ENCODE measurements around the gene ARF3. TPM values are rescaled to one million over a fixed set of nuclear protein-coding genes. Genes with fewer than 3 reads are reported as not detected.

Gene ARF3
- total RNA-seq, 1 donor from 2014 or later, result 128 TPM

GRCh38 chr12:48952691-48953090 is 4.6 kb downstream of the ARF3 start:
- H3K27me3 Mint-ChIP-seq (ENCODE audit: low read depth), result no peaks in the 10 kb centered on the region
- H3K36me3 Mint-ChIP-seq (ENCODE audit: low read depth), result peaks cover 1% of the 10 kb centered on the region
- H3K27ac Mint-ChIP-seq (ENCODE audit: unreplicated experiment), result no peak overlapping the region
- no peak for TF ChIP-seq CTCF (IDR thresholded peaks at IDR 0.05)
- peaks cover 26% of the 10 kb centered on the region for H3K4me1 Mint-ChIP-seq (ENCODE audit: low read depth)
- peak; percentile 24 for DNase-seq (ENCODE audit: low spot score)
- no peak overlapping the region for H3K4me3 Mint-ChIP-seq (ENCODE audit: unreplicated experiment)
- no peaks in the 10 kb centered on the region for H3K9me3 Mint-ChIP-seq (ENCODE audit: low read depth)

GRCh38 chr12:48947727-48948126 is 9.6 kb downstream of the ARF3 start:
- H3K4me1 Mint-ChIP-seq (ENCODE audit: low read depth), result peaks cover 31% of the 10 kb centered on the region
- DNase-seq (ENCODE audit: low spot score), result no peak
- no peak overlapping the region for H3K27ac Mint-ChIP-seq (ENCODE audit: unreplicated experiment)
- H3K36me3 Mint-ChIP-seq (ENCODE audit: low read depth), result peaks cover 1% of the 10 kb centered on the region
- H3K27me3 Mint-ChIP-seq (ENCODE audit: low read depth), result no peaks in the 10 kb centered on the region
- no peak overlapping the region for H3K4me3 Mint-ChIP-seq (ENCODE audit: unreplicated experiment)
- TF ChIP-seq CTCF (IDR thresholded peaks at IDR 0.05), result no peak
- H3K9me3 Mint-ChIP-seq (ENCODE audit: low read depth), result no peaks in the 10 kb centered on the region

- Mint-ChIP-seq H3K36me3 (ENCODE audit: low read depth) (peaks cover 1% of the 10 kb centered on the region), H3K4me3 (ENCODE audit: unreplicated experiment) (no peak overlapping the region), H3K4me1 (ENCODE audit: low read depth) (peaks cover 31% of the 10 kb centered on the region), H3K27me3 (ENCODE audit: low read depth) (no peaks in the 10 kb centered on the region), H3K9me3 (ENCODE audit: low read depth) (no peaks in the 10 kb centered on the region), H3K27ac (ENCODE audit: unreplicated experiment) (no peak overlapping the region)
- no peak for TF ChIP-seq CTCF (IDR thresholded peaks at IDR 0.05)
- no peak for DNase-seq (ENCODE audit: low spot score)
Measured at GRCh38 chr12:48946943-48947342, 10.3 kb downstream of the ARF3 start.

GRCh38 chr12:48946205-48946604 is 11.1 kb downstream of the ARF3 start:
- no peak for TF ChIP-seq CTCF (IDR thresholded peaks at IDR 0.05)
- Mint-ChIP-seq H3K27me3 (ENCODE audit: low read depth) (no peaks in the 10 kb centered on the region), H3K36me3 (ENCODE audit: low read depth) (peaks cover 1% of the 10 kb centered on the region), H3K4me3 (ENCODE audit: unreplicated experiment) (no peak overlapping the region), H3K4me1 (ENCODE audit: low read depth) (peaks cover 31% of the 10 kb centered on the region), H3K27ac (ENCODE audit: unreplicated experiment) (no peak overlapping the region), H3K9me3 (ENCODE audit: low read depth) (no peaks in the 10 kb centered on the region)
- no peak for DNase-seq (ENCODE audit: low spot score)

- no peaks in the 10 kb centered on the region for H3K27me3 Mint-ChIP-seq (ENCODE audit: low read depth)
- H3K4me3 Mint-ChIP-seq (ENCODE audit: unreplicated experiment), result no peak overlapping the region
- H3K27ac Mint-ChIP-seq (ENCODE audit: unreplicated experiment), result peak overlapping the region; percentile 5
- TF ChIP-seq CTCF (IDR thresholded peaks at IDR 0.05), result no peak
- H3K36me3 Mint-ChIP-seq (ENCODE audit: low read depth), result peaks cover 12% of the 10 kb centered on the region
- H3K4me1 Mint-ChIP-seq (ENCODE audit: low read depth), result peaks cover 29% of the 10 kb centered on the region
- H3K9me3 Mint-ChIP-seq (ENCODE audit: low read depth), result no peaks in the 10 kb centered on the region
- peak; percentile 8 for DNase-seq (ENCODE audit: low spot score)
Measured at GRCh38 chr12:48943221-48943620, 14.1 kb downstream of the ARF3 start.
